ENCODE measurements around the gene ACRV1.
A peak's percentile ranks its signal among the peaks of the same experiment; 100 is the strongest.
"Not testable (repeated sequence)": the region's sequence is repeated elsewhere in the genome, so short reads cannot be mapped to it uniquely, and the experiment has no call there.

ACRV1 gene

GRCh38 chr11:125680747-125681146, at the start of gene ACRV1:
ACRV1 (minus strand) TSS chr11:125680847; CDS start chr11:125680780, 67 bp downstream.
- H3K27me3 ChIP-seq (ENCODE audit: low read depth, low read length): no peaks in the 10 kb centered on the region
- peaks cover 51% of the 10 kb centered on the region for H3K36me3 ChIP-seq (replicated peaks; ENCODE audit: low read depth, low read length)
- no peaks in the 10 kb centered on the region for H3K4me1 ChIP-seq (ENCODE audit: low read length)
- H3K79me2 ChIP-seq (ENCODE audit: low read length): no peaks in the 10 kb centered on the region
- no peak for TF ChIP-seq CTCF (IDR thresholded peaks at IDR 0.05; ENCODE audit: low read depth, low read length)
- TF ChIP-seq EZH2phosphoT487 (IDR thresholded peaks at IDR 0.05; ENCODE audit: low read depth): no peak
- no peak within 1 kb of the TSS for H3K9ac ChIP-seq (ENCODE audit: low read length)
- H3K27ac ChIP-seq (ENCODE audit: low read length): no peak within 1 kb of the TSS
- no peak within 1 kb of the TSS for H3K4me2 ChIP-seq (ENCODE audit: low read length)
- H3K4me3 ChIP-seq (ENCODE audit: low read length): no peak within 1 kb of the TSS
- no peaks in the 10 kb centered on the region for H4K20me1 ChIP-seq (ENCODE audit: insufficient read depth, low read length)
- no peaks in the 10 kb centered on the region for H3K9me3 ChIP-seq (ENCODE audit: insufficient read depth, low read length)
- H2AFZ ChIP-seq (ENCODE audit: low read depth, low read length): no peak within 1 kb of the TSS

- H3K4me2 ChIP-seq (ENCODE audit: low read length): no peak overlapping the region
- H3K79me2 ChIP-seq (ENCODE audit: low read length): no peaks in the 10 kb centered on the region
- H3K36me3 ChIP-seq (replicated peaks; ENCODE audit: low read depth, low read length): no peaks in the 10 kb centered on the region
- peaks cover 16% of the 10 kb centered on the region for H3K27me3 ChIP-seq (ENCODE audit: low read depth, low read length)
- no peak overlapping the region for H3K4me3 ChIP-seq (ENCODE audit: low read length)
- H3K27ac ChIP-seq (ENCODE audit: low read length): no peak overlapping the region
- H3K9ac ChIP-seq (ENCODE audit: low read length): no peak overlapping the region
- H3K4me1 ChIP-seq (ENCODE audit: low read length): peaks cover 9% of the 10 kb centered on the region
- no peaks in the 10 kb centered on the region for H4K20me1 ChIP-seq (ENCODE audit: insufficient read depth, low read length)
- no peak overlapping the region for H2AFZ ChIP-seq (ENCODE audit: low read depth, low read length)
- no peak for TF ChIP-seq EZH2phosphoT487 (IDR thresholded peaks at IDR 0.05; ENCODE audit: low read depth)
- no peak for TF ChIP-seq CTCF (IDR thresholded peaks at IDR 0.05; ENCODE audit: low read depth, low read length)
- H3K9me3 ChIP-seq (ENCODE audit: insufficient read depth, low read length): no peaks in the 10 kb centered on the region
Observed at GRCh38 chr11:125728969-125729368, 48.3 kb upstream of the ACRV1 start.

- TF ChIP-seq CTCF (IDR thresholded peaks at IDR 0.05; ENCODE audit: low read depth, low read length) (peak; percentile 56), EZH2phosphoT487 (IDR thresholded peaks at IDR 0.05; ENCODE audit: low read depth) (no peak)
- H3K4me3 ChIP-seq (ENCODE audit: low read length): no peak overlapping the region
- H3K27ac ChIP-seq (ENCODE audit: low read length): no peak overlapping the region
- H3K79me2 ChIP-seq (ENCODE audit: low read length): no peaks in the 10 kb centered on the region
- H3K4me2 ChIP-seq (ENCODE audit: low read length): no peak overlapping the region
- no peaks in the 10 kb centered on the region for H3K36me3 ChIP-seq (replicated peaks; ENCODE audit: low read depth, low read length)
- peaks cover 9% of the 10 kb centered on the region for H3K4me1 ChIP-seq (ENCODE audit: low read length)
- no peaks in the 10 kb centered on the region for H3K9me3 ChIP-seq (ENCODE audit: insufficient read depth, low read length)
- no peaks in the 10 kb centered on the region for H4K20me1 ChIP-seq (ENCODE audit: insufficient read depth, low read length)
- no peak overlapping the region for H2AFZ ChIP-seq (ENCODE audit: low read depth, low read length)
- no peak overlapping the region for H3K9ac ChIP-seq (ENCODE audit: low read length)
- peaks cover 4% of the 10 kb centered on the region; the same call in 1 of the 2 replicates for H3K27me3 ChIP-seq (ENCODE audit: low read depth, low read length)
Observed at GRCh38 chr11:125724125-125724524, 43.5 kb upstream of the ACRV1 start.

GRCh38 chr11:125720781-125721180, 40.1 kb upstream of the ACRV1 start:
- Histone ChIP-seq H3K4me3 (ENCODE audit: low read length) (no peak overlapping the region), H3K79me2 (ENCODE audit: low read length) (no peaks in the 10 kb centered on the region), H3K9ac (ENCODE audit: low read length) (no peak overlapping the region), H4K20me1 (ENCODE audit: insufficient read depth, low read length) (no peaks in the 10 kb centered on the region), H3K36me3 (replicated peaks; ENCODE audit: low read depth, low read length) (no peaks in the 10 kb centered on the region), H3K27me3 (ENCODE audit: low read depth, low read length) (peaks cover 4% of the 10 kb centered on the region; the same call in 1 of the 2 replicates), H2AFZ (ENCODE audit: low read depth, low read length) (no peak overlapping the region), H3K4me2 (ENCODE audit: low read length) (no peak overlapping the region), H3K27ac (ENCODE audit: low read length) (no peak overlapping the region), H3K4me1 (ENCODE audit: low read length) (no peaks in the 10 kb centered on the region), H3K9me3 (ENCODE audit: insufficient read depth, low read length) (no peaks in the 10 kb centered on the region)
- TF ChIP-seq EZH2phosphoT487 (IDR thresholded peaks at IDR 0.05; ENCODE audit: low read depth): no peak
- no peak for TF ChIP-seq CTCF (IDR thresholded peaks at IDR 0.05; ENCODE audit: low read depth, low read length)

GRCh38 chr11:125704686-125705085, 24.0 kb upstream of the ACRV1 start:
- not testable (repeated sequence) for H4K20me1 ChIP-seq (ENCODE audit: insufficient read depth, low read length); H2AFZ ChIP-seq (ENCODE audit: low read depth, low read length); H3K9me3 ChIP-seq (ENCODE audit: insufficient read depth, low read length); H3K4me1 ChIP-seq (ENCODE audit: low read length); H3K79me2 ChIP-seq (ENCODE audit: low read length); H3K27me3 ChIP-seq (ENCODE audit: low read depth, low read length); H3K9ac ChIP-seq (ENCODE audit: low read length); H3K4me3 ChIP-seq (ENCODE audit: low read length); H3K4me2 ChIP-seq (ENCODE audit: low read length); H3K27ac ChIP-seq (ENCODE audit: low read length); H3K36me3 ChIP-seq (replicated peaks; ENCODE audit: low read depth, low read length)
